GM18511 (cell line): ENCODE results near the gene EXTL1.
"Not testable (repeated sequence)": the region's sequence is repeated elsewhere in the genome, so short reads cannot be mapped to it uniquely, and the experiment has no call there.

Experiments
- ATAC-seq: cut with Tn5 transposase; IDR thresholded peaks from one replicate; pipeline ENCODE4 v1.9.1; 2021; ENCODE audit warnings: mild to moderate bottlenecking, moderate library complexity; ENCODE audit not compliant: unreplicated experiment

Gene EXTL1, protein sequence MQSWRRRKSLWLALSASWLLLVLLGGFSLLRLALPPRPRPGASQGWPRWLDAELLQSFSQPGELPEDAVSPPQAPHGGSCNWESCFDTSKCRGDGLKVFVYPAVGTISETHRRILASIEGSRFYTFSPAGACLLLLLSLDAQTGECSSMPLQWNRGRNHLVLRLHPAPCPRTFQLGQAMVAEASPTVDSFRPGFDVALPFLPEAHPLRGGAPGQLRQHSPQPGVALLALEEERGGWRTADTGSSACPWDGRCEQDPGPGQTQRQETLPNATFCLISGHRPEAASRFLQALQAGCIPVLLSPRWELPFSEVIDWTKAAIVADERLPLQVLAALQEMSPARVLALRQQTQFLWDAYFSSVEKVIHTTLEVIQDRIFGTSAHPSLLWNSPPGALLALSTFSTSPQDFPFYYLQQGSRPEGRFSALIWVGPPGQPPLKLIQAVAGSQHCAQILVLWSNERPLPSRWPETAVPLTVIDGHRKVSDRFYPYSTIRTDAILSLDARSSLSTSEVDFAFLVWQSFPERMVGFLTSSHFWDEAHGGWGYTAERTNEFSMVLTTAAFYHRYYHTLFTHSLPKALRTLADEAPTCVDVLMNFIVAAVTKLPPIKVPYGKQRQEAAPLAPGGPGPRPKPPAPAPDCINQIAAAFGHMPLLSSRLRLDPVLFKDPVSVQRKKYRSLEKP

DNA sequence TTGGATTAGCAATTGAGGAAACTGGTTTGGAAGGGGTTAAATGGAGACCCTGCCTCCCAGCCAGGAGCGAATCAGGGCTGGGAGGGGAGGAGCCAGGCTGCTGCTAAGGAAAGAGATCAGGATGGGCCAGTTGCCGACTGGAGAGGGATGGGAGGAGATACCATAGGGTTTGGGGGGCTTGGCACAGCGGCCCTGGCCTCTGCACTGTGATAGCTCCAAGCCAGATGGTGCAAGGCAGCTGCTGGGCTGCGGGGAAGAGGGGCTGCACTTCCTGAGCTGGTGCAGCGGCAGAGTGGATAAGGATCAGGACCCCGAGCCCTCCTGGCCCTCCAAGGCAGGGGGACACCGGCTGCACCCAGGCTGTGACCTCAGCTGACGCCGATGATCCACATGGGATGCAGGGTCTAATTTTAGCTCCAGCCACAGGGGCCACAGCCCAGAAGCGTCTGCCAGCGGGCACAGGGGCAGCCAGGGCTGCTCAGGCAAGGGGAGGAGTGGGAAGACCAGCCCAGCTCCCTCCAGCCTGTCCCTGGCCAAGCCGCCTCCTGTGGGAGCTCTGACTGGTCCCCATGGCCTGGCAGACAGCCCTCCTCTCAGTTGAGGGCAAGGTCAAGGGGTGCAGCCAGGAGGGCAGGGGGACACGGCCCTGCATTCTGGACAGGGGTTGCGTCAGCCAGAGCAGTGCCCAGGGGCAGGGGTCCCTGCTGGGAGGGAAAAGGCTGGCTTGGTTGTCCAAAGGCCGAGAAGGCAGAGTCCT lies at the start of gene EXTL1:
TSS of gene EXTL1 (plus strand) at position 129 of the 757 bp plus-strand sequence. CDS start 872 bp downstream, outside the sequence.
- ATAC-seq = no peak

DNA sequence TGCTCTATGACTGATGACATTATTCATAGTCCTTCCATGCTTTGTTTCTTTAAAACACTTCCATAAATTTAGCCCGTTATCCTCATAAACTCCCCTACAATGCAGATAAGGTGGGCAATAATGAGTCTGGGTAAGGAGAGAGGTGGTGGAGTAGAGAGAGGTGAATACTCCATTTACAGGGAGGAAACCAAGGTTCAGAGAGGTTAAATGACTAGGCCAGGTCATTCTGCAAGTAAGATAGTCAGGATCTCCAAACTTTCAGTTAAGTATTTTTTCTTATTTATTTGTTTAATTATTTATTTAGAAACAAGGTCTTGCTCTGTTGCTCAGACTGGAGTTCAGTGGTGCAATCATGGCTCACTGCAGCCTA lies 49.8 kb upstream of the EXTL1 start:
- ATAC-seq = no peak

DNA sequence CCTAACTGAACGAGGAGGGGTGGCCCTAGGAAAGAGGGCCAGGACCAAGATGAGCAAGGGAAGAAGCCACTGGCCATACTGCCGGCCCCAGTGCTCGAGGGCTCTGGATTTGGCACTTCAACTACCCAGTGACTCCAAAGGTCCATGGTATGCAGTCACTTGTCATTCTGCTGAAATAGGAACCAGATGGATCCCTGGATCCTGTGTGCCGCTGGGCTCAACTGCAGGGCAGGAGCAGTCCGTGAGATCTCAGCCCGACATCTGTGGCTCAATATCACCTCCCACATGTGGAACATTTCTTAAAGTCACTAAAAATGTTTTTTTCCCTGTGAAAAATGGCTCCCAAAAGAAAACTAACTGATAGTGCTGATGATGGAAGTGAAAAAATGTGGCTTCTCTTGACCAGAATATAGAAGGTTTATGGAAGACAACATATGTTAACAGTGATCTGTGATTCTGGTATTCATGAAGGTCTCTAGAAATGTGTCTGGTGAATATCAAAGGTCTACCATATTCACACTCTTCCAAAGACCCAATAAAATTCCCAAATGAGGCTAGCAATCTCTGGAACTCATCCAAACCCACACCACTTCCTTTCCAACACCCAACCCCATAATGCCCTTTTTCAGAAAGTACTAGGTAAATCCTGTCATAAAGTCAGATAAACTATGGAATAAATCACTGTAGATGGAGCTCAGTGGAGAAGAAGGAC lies 47.8 kb upstream of the EXTL1 start:
- no peak for ATAC-seq

DNA sequence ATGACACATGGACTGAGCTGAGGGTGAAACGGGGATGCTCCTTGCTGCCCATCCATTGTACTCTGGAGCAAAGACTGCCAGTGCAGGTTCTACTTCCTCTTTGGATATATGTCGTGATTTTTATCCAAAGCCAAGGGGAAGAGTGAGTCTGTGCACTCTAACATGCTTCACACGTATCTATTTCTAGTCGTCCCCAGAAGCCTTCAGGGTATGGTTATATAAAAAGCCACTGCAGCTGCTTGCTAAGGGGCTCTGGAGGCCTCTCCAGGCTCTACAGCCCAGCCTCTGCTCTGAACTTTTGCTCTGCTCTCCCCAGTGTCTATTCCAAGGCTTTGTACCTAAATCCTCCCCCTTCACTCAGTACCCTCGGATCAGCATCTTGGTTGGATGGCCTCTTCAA lies 43.8 kb upstream of the EXTL1 start:
- no peak for ATAC-seq

DNA sequence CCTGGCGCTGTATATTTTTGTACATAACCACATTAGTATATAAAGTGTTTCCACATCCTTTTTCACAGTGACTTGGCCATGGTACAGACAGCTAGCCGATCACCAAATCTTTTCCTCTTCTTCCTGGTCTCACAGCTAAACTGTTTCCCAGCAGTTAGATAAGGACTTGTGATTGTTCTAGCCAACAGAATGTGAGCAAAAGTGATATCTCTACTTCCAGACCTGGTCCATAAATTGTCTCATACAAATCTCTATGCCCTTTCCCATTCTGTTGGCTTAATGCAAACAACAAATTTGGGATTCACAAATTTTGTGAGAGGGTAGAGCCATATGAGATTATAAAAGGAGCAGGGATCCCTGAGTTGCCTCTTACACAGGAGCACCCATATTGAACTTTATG lies 43.2 kb upstream of the EXTL1 start:
- no peak for ATAC-seq

DNA sequence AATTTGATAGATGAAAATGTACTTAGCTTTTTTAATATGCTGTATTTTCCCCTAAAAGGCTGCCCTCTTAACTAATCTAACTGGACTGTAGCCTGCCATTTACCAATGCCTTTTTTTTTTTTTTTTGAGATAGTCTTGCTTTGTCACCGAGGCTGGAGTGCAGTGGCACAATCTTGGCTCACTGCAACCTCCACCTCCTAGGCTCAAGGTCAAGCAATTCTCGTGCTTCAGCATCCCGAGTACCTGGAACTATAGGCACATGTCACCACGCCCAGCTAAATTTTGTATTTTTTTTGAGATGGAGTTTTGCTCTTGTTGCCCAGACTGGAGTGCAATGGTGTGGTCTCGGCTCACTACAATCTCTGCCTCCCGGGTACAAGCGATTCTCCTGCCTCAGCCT lies 42.4 kb upstream of the EXTL1 start:
- ATAC-seq = no peak

DNA sequence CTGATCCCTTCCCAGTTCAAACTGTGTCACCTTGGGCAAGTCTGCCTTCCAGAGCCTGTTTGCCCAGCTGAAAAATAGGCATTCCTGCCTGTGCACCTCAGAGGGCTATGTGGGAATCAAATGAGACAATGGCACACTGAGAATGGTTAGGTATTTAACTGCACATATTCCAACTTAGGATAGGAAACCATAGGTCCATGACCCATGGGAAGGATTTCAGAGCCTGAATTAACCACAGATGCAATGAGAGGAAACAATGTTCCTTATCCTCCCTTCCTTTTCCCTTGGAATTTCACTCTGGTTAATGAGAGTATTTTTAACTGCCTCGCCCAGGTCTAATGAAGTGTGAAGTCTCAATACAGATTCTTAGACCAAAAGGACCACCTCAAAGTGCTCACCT lies 36.4 kb upstream of the EXTL1 start:
- no peak for ATAC-seq

DNA sequence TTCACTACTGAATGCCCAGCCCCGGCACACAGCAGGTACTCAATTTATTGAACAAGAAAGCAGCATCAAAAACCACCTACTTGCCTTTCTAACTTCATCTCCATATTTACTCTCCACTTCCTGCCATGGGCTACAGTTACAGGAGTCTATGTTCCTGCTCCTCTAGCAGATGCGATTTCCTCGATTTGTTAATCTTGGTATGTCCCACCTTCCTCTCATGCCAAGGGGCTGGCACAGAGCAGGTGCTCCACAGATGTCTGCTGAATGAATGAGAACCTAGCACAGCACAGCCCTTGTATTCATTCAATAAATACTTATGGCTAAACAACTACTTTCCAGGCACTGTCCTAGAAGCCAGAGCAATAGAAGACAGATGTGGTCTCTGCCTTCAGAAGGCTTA lies 35.9 kb upstream of the EXTL1 start:
- ATAC-seq = no peak

DNA sequence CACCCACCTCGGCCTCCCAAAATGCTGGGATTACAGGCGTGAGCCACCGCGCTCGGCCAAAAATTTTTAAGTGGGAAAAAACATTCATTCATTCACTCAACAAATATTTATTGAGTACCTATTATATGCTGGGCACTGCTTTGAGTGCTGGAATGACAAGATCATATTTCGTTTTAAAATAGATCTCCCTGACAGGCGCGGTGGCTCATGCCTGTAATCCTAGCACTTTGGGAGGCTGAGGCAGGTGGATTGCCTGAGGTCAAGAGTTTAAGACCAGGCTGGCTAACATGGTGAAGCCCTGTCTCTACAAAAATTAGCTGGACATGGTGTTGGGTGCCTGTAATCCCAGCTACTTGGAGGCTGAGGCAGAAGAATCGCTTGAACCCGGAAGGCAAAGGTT lies 34.8 kb upstream of the EXTL1 start:
- ATAC-seq = not testable (repeated sequence)

DNA sequence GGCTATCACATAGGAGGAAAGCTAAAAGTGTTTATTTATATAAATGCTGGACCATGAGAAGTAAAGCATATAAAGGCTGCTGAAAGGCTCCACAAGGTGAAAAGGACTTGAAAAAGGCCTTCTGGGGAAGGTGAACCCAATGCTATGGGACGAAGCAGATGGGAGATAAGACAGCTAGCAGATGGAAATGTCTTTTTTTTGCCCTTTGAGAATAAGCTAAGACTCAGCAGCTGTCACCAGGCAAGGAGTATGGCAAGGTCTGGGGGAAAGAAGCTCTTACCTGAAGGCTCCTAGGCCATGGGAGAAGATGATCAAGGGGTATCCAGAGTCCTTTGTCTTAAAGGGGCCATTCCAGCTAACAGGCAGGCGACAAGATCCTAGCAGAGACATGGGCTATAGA lies 33.6 kb upstream of the EXTL1 start:
- no peak for ATAC-seq

DNA sequence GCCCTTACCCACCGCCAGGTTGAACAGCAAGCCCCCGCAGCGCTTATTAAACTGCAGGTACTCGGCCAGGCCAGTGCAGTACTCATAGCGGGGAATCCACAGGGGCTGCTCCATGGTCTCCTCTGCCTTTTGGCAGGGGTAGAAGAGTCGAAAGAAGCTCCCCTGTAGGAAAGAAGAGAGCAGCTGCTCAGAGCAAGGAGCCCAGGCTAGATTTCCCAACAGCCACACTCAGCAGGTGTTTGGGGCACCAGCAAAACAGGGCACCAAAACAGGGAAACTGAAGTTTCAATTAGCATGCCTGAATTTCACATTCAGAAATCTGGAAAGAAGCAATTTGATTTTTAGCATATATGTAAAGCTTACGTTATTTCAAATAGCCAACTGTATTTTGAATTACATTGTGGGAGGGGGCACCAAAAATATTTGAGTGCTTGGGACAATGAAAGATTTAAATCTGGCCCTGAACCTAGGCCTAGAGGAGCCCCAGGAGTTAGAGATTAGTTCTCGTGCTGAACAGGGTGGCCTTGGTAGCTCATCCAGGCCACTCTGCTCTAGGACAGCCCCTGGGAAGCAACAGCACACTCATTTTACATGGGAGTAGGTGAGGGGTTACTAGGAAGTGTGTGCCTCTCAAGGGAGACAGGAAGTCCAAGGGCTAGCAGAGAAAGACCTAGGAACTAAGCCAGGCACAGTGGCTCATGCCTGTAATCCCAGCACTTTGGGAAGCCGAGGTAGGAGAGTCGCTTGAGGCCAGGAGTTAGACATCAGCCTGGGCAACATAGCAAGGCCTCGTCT lies 31.9 kb upstream of the EXTL1 start:
- no peak for ATAC-seq

DNA sequence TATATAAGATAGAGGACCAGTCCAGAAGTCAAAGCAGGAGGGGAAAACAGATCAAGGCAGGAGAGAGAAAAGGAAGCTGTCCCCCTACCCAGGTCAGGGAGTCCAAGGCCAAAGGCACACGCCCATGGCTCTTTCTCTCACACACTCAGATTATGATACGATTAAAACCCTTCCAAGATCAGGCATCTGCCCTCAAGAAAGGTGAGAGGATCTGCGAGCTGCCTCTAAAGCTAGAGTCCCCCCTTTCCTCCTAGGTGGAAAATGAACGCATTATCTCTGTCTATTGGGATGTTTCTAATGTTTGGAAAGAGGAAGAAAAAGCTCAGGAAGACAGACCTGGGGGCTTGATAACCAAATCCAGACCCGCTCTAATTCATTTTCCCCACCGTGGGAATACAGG lies 31.3 kb upstream of the EXTL1 start:
- no peak for ATAC-seq

DNA sequence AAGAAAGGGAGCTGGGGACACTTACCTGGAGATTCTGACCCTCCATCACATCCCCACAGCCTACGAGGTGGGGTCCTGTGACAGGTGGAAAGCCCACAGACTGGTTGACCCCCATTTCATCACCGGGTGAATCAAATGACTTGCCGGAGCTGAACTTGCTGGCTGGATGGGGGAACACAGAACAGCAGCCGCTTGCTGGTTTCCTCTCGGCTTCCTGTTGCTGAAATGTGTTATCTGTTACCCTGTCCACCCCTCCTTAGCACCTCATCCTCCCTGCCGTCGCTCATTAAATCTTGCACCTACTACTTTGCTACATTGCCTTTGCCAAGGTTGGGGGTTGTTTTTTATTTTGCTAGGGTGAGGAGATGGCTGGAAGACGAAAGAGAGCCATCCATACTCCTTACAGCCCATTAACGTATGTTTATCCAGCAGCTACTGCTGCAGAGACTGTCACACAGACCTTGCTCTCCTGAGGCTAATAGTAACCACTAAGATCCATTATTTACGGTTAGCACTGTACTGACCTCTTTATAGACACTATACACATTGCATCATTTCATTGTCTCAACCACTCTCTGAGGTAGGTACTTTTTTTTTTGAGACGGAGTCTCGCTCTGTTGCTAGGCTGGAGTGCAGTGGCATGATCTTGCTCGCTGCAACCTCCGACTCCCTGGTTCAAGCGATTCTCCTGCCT lies 30.7 kb upstream of the EXTL1 start:
- no peak for ATAC-seq

DNA sequence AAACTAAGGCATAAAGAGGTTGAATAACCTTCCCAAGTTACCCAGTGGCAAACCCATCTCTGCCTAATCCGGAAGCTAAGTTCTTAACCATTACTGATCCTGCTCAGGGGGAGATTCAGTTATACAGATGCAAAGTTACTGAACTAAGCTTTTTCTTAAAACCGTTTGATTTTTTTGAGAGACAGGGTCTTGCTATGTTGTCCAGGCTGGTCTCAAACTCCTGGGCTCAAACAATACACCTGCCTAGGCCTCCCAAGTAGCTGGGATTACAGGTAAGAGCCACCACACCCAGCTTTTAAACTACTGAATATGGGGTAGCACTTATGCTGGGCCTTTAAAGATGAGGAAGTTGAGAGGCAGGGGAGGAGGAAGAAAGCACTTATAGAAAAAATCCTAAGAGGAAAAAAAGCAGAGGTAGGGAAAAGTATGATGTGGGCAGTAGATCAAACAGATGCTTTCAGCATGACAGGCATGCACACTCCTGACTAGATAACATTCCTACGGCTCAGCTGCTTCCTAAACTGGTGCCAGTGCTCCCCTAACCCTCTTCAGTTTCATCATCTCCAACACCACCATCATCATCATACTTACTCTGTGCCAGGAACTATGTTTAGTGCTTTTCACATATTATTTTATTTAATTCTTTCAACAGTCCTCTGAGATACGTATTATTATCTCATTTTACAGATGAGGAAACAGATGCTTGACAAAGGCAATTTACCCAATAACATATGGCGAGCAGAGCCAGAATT lies 29.5 kb upstream of the EXTL1 start:
- no peak for ATAC-seq

DNA sequence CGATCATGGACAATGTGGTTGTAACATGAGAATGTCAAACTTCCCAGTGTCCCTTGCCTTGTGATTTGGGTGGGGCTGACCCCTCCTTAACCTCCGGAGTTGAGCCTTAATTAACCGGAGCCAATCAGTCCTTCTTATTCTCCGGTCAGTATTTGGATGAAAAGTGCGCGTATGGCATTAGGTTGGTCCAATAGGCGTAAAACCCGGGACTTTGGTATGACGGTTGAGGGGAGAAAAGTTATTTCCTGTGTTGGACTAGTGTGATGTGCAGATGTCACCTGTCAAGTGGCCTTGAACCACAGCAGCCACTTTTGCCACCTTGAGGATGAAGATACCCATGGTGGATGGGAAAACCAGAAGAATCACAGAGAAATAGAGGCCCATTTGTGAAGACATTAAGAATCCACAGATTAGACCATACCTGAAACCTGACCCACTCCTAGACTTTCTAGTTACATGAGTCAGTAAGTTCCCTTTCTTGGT lies 28.8 kb upstream of the EXTL1 start:
- ATAC-seq = no peak

DNA sequence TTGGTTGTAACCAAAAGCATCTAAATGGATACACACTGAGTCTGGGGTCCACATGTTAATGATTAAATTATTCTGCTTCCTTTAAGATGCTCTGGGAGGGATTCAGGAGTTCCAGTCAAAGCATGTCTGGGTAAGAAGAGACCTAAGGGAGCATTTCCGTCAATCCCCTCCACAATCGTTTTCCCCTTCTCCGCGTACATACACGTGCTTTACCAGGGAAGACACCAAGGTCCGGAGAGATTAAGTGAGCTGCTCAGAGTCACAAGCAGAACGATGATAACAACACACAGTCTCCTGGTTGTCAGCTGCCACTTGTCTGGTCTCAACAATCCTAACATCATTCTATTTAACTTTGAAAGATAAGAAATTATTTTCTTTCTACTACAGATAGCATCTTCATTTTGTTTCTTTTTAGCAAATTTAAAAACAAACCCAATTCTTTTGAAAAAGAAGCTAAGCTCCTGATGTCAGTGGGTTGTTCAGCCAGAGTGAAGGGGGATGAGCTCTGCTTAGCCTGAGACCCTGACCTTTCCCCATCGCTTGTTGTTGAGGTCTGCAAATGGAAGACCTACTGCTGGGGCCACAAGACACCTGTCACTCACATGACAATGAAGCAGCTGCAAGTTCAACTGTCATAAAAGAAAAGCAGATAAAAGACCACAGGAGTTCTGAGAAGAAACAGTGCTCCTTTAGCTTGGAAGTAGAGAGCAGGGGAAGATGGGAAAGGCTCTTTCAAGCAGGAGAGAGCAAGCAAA lies 28.2 kb upstream of the EXTL1 start:
- ATAC-seq = no peak

DNA sequence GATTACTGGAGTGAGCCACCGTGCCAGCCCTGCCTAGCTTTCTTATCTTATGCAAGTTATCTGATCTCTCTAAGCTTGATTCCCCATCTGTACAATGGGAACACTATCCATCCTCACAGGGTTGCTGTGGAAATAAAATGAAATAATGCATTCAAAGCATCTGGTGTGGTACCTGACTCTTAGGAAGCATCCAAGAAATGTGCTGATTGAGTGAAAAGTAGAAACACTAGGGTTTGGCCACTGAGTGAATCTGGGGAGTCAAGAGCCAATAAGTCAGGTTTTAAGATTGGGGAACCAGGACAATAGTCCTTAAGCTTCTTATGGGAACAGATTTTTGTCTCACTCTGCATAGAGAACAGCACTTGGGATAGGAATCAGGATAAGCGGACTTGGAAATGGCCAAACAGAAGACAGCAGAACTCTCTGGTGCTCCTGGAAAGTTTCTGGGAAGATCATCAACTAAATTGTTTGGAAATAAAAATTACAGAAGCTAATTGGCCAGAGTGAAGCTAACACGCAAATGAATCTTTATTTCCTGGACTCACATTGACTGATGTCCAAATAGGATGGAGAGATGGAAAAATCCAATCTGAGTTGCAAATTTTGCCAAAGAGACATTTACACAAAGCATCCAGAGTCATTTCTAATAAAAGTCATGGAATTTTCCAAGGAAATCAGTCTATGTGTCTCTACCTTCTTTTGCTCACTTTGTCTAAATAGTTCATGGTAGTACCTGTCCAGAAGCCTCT lies 27.0 kb upstream of the EXTL1 start:
- no peak for ATAC-seq
